Skeletal muscle satellite cell (primary cell): ENCODE data around the gene KRT6A. TPM values are rescaled to one million over a fixed set of nuclear protein-coding genes. Genes with fewer than 3 reads are reported as not detected.

Experiments used
- H3K27me3 ChIP-seq: 2 replicates; pipeline ENCODE4 v1.7.0; 2013; ENCODE audit warnings: low read length; ENCODE audit not compliant: control insufficient read depth, insufficient read depth
- H3K36me3 ChIP-seq: 2 replicates; pipeline ENCODE4 v1.7.0; 2013; ENCODE audit warnings: mild to moderate bottlenecking, control low read depth, low read length; ENCODE audit not compliant: insufficient read depth
- H3K4me1 ChIP-seq: 2 replicates; pipeline ENCODE4 v1.7.0; 2013; ENCODE audit warnings: low read length; ENCODE audit not compliant: control insufficient read depth, insufficient read depth
- H3K4me2 ChIP-seq: 2 replicates; pipeline ENCODE4 v1.7.0; 2013; ENCODE audit warnings: mild to moderate bottlenecking, low read length
- H3K4me3 ChIP-seq: 2 replicates; pipeline ENCODE4 v1.7.0; 2013; ENCODE audit warnings: low read length
- H3K9ac ChIP-seq: 2 replicates; pipeline ENCODE4 v1.7.0; 2013; ENCODE audit warnings: mild to moderate bottlenecking, low read depth, low read length, moderate library complexity
- H3K9me3 ChIP-seq: replicated peaks from 2 replicates; pipeline ENCODE4 v1.7.0; 2013; ENCODE audit warnings: mild to moderate bottlenecking, control low read depth, low read length
- total RNA-seq: library from RNA; depleted of rRNA; stranded (reverse); fragments of >200 nt; gene quantifications from 2 replicates; pipeline ENCODE4 v1.2.3, GENCODE V29; 2012; rRNA removed

Gene KRT6A
- total RNA-seq, result 0.22 and 0.25 TPM in 2 replicates

DNA sequence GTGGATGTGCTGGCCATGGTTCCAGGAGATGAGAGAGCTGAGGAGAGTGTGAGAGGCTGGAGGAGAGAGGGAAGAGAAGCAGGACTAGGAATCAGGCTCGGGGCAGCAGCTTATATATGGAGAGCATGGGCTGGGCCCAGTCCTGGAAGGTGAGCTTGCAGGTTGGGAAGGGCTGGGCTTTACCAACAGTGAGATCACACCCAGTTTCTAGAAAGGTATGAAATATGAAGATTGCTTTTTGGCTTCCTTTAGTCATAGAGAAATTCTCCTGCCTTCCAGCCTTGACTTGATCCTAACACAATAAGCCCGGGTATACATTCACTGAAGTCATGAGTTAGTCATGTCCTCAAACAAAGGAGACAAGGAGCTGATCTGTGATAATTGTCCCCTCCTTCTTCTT, at the start of gene KRT6A:
Gene KRT6A, minus strand, starts transcription at position 86 of the 400 bp plus-strand sequence. Its CDS starts 69 bp downstream, at position 17.
- no peak within 1 kb of the TSS for H3K9ac ChIP-seq
- H3K4me3 ChIP-seq, result no peak within 1 kb of the TSS
- H3K27me3 ChIP-seq, result peaks cover 11% of the 10 kb centered on the region
- no peaks in the 10 kb centered on the region for H3K9me3 ChIP-seq
- H3K4me2 ChIP-seq, result no peak within 1 kb of the TSS
- peaks cover 39% of the 10 kb centered on the region for H3K4me1 ChIP-seq
- H3K36me3 ChIP-seq, result no peaks in the 10 kb centered on the region

DNA sequence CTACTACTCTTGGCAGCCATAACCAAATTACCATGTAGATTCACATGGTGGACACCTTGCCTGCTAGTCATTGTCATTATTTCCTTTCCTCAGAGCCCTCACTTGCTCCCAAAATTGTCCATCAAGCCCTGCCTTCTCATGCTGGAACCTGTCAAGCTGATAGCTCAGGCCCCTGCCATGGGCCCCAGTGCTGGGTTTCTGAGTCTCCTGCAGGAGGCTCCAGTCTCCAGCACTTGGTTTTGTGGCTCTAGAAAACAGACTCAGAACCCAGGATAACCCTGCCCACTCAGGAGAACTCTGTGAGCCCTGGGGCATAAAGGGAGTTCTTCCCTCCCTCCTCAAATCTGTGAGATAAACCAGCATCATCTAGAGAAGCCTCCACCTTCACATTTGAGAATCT, 49.1 kb upstream of the KRT6A start:
- Histone ChIP-seq H3K4me1 (no peaks in the 10 kb centered on the region), H3K27me3 (peaks cover 55% of the 10 kb centered on the region)

DNA sequence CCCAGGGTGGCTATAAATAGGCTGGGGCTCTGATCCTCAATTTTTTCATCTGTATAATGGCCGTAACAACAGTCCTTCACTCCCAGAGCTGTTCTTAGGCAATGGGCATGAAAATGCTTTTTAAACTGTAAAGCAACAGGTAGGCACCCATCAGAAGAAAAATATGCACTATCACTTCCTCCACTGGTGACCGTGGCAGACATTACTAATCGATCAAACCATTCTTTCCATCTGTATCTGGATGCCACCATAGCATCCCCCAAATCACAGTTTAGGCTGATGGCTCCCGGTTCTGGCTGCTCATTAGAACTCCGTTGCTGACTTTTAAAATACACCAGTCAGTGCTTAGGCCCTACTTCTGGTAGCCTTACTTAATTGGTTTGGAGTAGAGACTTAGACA, 48.7 kb upstream of the KRT6A start:
- Histone ChIP-seq H3K9ac (no peak overlapping the region), H3K9me3 (no peaks in the 10 kb centered on the region), H3K36me3 (no peaks in the 10 kb centered on the region), H3K4me1 (no peaks in the 10 kb centered on the region), H3K27me3 (peaks cover 55% of the 10 kb centered on the region), H3K4me3 (no peak overlapping the region), H3K4me2 (no peak overlapping the region)

More for the DNA sequence above, 49.1 kb upstream of the KRT6A start:
- H3K9me3 ChIP-seq, result no peaks in the 10 kb centered on the region
- no peak overlapping the region for H3K9ac ChIP-seq
- no peak overlapping the region for H3K4me2 ChIP-seq
- H3K36me3 ChIP-seq, result no peaks in the 10 kb centered on the region
- no peak overlapping the region for H3K4me3 ChIP-seq

DNA sequence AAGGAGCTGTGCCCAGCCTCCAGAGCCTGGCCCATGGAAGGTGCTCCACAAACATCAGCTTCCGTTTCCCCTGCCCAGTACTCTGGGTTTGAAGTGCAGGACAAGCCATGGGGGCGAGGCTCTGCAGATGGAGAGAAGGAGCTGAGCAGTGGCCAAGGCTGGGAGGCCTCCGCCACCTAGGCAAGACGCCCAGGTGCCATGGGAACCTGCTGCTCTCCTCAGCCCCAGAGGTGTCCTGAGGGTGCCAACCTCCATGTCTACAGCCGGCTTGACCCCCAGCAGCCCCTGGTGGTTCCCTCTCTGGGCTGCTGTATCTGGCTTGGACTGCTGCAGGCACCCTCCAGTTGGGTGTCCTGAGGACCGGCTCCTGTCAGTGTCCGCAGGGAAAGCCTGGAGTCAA, 47.5 kb upstream of the KRT6A start:
- H3K4me3 ChIP-seq, result no peak overlapping the region
- H3K27me3 ChIP-seq, result peaks cover 46% of the 10 kb centered on the region
- H3K4me2 ChIP-seq, result no peak overlapping the region
- no peaks in the 10 kb centered on the region for H3K9me3 ChIP-seq
- H3K4me1 ChIP-seq, result no peaks in the 10 kb centered on the region
- H3K36me3 ChIP-seq, result no peaks in the 10 kb centered on the region
- H3K9ac ChIP-seq, result no peak overlapping the region

DNA sequence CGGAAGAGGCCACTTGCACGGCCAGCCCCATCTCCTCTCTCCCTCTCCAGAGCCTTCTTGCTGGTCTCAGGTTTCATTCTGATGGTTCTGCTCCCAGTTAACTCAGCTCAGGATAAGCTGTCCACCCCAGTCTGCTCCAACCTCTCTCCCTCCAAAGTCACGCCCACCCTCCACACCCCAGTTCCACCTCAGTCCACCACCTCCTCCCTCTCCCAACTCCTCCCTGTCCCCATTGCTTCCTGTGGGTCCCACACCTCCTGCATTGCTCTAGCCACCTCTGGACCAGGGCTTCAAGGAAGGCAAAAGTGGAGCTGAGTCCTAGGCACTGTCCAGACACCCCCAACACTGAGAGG, 46.7 kb upstream of the KRT6A start:
- Histone ChIP-seq H3K4me1 (no peaks in the 10 kb centered on the region), H3K36me3 (no peaks in the 10 kb centered on the region), H3K4me2 (no peak overlapping the region), H3K4me3 (no peak overlapping the region), H3K9me3 (no peaks in the 10 kb centered on the region), H3K9ac (no peak overlapping the region), H3K27me3 (peaks cover 43% of the 10 kb centered on the region)

DNA sequence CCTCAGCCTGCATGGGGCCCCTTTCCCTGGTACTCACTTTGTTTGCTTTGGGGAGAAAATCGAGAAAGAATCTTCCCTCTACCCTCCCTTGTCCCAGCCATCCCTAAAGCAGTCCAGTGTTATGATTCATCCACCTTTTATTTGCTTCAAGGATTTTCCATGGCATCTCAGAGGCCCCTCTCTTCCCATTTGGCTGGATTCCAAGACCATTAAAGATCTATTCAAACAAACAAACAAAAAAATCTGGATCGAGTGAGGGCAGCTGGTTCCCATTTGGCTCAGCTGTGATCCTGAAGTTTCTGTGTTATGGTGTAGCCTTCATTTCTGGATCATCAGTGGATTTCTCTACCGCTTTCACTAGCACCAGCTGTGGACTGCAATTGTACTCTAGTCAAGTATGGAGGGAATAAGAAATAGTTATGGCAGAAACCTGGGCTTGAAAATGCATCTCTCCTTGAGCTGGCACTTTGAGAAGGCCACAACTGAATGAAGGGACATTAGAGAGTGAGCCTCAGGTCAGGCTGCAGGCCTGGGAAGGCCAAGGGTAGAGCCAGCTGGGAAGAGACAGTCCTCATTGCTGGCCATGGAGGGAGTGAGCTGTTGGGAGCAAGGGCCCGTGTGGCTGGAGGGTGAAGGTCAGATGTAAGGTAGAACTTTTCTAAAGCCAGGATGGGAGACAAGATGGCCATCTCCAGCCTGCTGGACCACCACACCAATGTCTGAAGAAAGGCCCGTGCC, 46.2 kb upstream of the KRT6A start:
- H3K4me1 ChIP-seq, result no peaks in the 10 kb centered on the region
- no peak overlapping the region for H3K4me2 ChIP-seq
- H3K27me3 ChIP-seq, result peaks cover 40% of the 10 kb centered on the region
- no peaks in the 10 kb centered on the region for H3K9me3 ChIP-seq
- H3K4me3 ChIP-seq, result no peak overlapping the region
- H3K9ac ChIP-seq, result no peak overlapping the region
- H3K36me3 ChIP-seq, result no peaks in the 10 kb centered on the region

DNA sequence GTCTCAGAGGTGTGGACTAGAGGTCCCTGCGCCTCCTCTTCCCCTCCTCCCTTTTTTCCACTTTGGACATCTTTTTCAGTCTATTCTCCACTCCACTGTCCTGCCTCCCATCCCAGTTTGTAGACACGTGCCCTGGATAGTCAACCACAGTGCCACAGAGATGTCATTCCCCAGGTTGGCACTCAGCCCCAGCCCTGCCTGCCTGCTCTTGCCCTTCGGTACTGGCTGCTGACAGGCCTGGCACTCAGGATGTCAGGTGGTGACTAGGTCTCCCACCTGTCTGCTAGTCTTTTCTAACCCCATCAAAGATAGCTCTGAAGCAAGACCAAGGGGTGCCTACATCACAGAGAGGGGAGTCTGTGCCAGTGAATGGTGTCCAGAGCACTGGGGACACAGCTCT, 44.0 kb upstream of the KRT6A start:
- no peak overlapping the region for H3K4me3 ChIP-seq

DNA sequence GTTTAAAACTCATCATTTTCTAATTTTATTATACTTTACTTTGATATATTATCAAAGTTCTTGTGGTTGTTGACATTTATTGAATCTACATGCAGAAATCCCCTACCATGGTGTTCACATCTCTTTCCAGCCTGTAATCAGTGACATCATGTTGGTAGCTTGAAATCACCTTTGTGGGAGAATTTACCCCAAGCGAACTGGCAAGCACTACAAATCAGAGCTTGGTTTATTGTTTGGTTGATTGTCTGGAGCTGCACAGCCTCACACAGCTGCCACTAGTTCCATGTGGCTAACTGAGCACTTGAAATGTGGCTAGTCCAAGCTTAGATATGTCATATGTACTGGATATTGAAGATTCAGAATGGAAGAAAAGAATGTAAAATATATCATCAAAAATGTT, 42.5 kb upstream of the KRT6A start:
- Histone ChIP-seq H3K9me3 (no peaks in the 10 kb centered on the region), H3K27me3 (peaks cover 41% of the 10 kb centered on the region), H3K36me3 (no peaks in the 10 kb centered on the region), H3K4me1 (no peaks in the 10 kb centered on the region), H3K4me2 (no peak overlapping the region), H3K4me3 (no peak overlapping the region), H3K9ac (no peak overlapping the region)

More for the DNA sequence above, 44.0 kb upstream of the KRT6A start:
- Histone ChIP-seq H3K9ac (no peak overlapping the region), H3K4me1 (no peaks in the 10 kb centered on the region), H3K27me3 (peaks cover 33% of the 10 kb centered on the region), H3K4me2 (no peak overlapping the region), H3K9me3 (no peaks in the 10 kb centered on the region), H3K36me3 (no peaks in the 10 kb centered on the region)

DNA sequence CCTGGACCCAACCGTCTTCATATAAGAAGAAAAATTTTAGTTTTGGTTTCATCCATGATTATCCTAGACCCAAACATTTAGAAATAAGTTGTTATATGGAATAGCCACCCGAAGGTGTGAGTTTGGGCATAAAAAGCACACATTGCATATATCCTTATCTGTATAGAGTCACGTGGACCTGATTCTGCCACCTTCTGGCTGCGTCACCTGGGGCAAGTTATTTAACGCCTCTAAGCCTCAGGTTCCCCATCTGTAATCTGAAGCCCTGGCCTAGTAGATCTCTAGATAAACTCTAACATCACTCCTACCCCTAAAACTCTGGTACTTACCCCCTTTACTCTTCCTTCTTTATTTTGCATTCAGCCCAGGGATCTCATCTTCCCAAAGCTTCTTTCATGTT, 41.4 kb upstream of the KRT6A start:
- H3K36me3 ChIP-seq, result no peaks in the 10 kb centered on the region
- no peaks in the 10 kb centered on the region for H3K9me3 ChIP-seq
- H3K27me3 ChIP-seq, result peaks cover 36% of the 10 kb centered on the region
- H3K4me2 ChIP-seq, result no peak overlapping the region
- no peak overlapping the region for H3K9ac ChIP-seq
- no peak overlapping the region for H3K4me3 ChIP-seq
- no peaks in the 10 kb centered on the region for H3K4me1 ChIP-seq

DNA sequence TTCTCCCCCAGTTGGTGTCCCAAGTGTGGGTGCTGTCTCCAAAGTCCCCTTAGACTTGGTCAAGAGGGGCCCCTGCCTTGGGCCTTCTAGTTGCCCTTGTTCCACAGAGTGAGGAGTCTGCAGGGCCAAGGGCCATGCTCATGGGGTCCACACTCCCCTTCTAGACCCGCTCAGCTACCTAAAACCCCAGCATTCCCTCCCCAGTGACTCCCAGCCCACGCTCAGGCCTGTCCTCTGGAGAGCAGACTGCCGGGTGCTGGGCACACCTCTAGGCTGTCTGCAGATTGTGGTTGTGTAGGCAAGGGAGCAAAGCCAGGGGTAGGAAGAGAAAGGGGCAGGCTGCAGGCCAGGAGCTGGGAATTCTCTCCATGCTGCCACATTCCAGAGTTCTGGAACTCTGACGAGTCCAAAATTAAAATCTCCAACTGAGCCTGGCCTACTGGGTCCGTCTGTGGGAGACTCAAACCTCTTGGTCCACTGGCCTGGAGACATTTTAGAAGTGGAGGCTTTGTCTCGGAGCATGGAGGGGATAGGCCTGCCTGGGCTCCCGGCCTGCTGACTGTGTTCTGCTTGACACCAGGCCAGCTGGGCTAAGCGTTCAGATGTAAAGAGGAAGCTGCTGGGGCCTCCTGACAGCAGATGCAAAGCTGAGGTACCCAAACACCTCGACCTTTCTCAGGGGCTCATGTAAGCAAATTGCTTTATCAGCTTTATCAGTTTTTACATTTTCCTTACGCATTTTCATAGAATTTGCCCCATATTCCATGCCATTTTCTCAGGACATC, 40.8 kb upstream of the KRT6A start:
- H3K9ac ChIP-seq, result no peak overlapping the region
- no peaks in the 10 kb centered on the region for H3K9me3 ChIP-seq
- no peaks in the 10 kb centered on the region for H3K4me1 ChIP-seq
- no peak overlapping the region for H3K4me2 ChIP-seq
- peaks cover 42% of the 10 kb centered on the region for H3K27me3 ChIP-seq
- no peak overlapping the region for H3K4me3 ChIP-seq
- no peaks in the 10 kb centered on the region for H3K36me3 ChIP-seq

DNA sequence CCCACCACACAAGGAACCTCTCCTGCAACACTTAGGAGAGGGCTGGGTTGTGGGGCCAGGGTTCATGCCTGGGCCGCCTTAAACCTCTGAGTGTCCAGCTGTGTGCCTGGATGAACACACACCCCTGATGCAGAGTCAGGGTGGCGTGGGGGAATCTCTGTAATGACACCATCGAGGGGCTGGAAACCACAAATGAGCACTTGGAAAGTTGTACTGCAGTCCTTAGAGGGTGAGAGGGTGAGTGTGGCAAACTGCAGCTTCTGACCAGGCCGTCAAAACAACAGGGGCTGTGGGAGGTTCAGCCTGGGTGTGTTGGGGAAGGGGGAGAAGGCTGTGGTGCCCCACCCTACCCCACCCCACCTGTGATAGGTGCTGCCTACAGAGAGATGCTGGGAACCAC, 39.6 kb upstream of the KRT6A start:
- H3K36me3 ChIP-seq, result no peaks in the 10 kb centered on the region
- no peak overlapping the region for H3K9ac ChIP-seq
- H3K4me3 ChIP-seq, result no peak overlapping the region
- H3K4me2 ChIP-seq, result no peak overlapping the region
- H3K27me3 ChIP-seq, result peaks cover 45% of the 10 kb centered on the region
- no peaks in the 10 kb centered on the region for H3K4me1 ChIP-seq
- H3K9me3 ChIP-seq, result no peaks in the 10 kb centered on the region
